ENCODE results near the gene PAOX. TPM values are rescaled to one million over a fixed set of nuclear protein-coding genes. Genes with fewer than 3 reads are reported as not detected.

Gene PAOX
- total and polyA plus RNA-seq, 2 of the 4 experiments (the other 2 are of a cell fraction): 3.8 to 4.5 TPM

- DNase-seq (no peak), ATAC-seq (ENCODE audit: low read depth) (no peak)
- in situ Hi-C loops (cut with MboI; ENCODE audit: low sequenced_read_pairs) (no loop called here), intact Hi-C loops (cut with micrococcal nuclease) (loop anchor here (10.0 kb wide), 1 partner anchor 51 kb away; no protein-coding TSS in a partner anchor), dilution Hi-C loops (cut with HindIII; ENCODE audit: low sequenced_read_pairs, unreplicated experiment) (no loop called here)
- peaks cover 6 to 22% of the 10 kb centered on the region in 2 experiments; a peak in 3 of 4 replicates for H3K79me1 ChIP-seq (ENCODE audit: low read depth in 1 of 2, low read length in 2 of 2)
- peaks cover 10% of the 10 kb centered on the region for H3K4me1 ChIP-seq (ENCODE audit: control insufficient read depth, insufficient read depth, low read length)
- POLR2A ChIA-PET (ENCODE audit: unreplicated experiment): no interaction called here
- TF ChIP-seq MXI1 (IDR thresholded peaks at IDR 0.05; ENCODE audit: borderline replicate concordance, low read depth, low read length) (no peak), SMC3 (IDR thresholded peaks at IDR 0.05; ENCODE audit: low read depth, low read length) (no peak), RCOR1 (IDR thresholded peaks at IDR 0.05; ENCODE audit: insufficient replicate concordance, low read length) (no peak), POLR2A (IDR thresholded peaks at IDR 0.05; ENCODE audit: low read depth, low read length) (no peak), RAD21 (IDR thresholded peaks at IDR 0.05; ENCODE audit: low read length) (no peak), FOS (IDR thresholded peaks at IDR 0.05; ENCODE audit: low read depth, low read length) (no peak), NFE2L2 (IDR thresholded peaks at IDR 0.05; ENCODE audit: low read depth, low read length) (no peak), BHLHE40 (IDR thresholded peaks at IDR 0.05; ENCODE audit: low read depth, low read length) (no peak)
- TF ChIP-seq, protein P1, sequence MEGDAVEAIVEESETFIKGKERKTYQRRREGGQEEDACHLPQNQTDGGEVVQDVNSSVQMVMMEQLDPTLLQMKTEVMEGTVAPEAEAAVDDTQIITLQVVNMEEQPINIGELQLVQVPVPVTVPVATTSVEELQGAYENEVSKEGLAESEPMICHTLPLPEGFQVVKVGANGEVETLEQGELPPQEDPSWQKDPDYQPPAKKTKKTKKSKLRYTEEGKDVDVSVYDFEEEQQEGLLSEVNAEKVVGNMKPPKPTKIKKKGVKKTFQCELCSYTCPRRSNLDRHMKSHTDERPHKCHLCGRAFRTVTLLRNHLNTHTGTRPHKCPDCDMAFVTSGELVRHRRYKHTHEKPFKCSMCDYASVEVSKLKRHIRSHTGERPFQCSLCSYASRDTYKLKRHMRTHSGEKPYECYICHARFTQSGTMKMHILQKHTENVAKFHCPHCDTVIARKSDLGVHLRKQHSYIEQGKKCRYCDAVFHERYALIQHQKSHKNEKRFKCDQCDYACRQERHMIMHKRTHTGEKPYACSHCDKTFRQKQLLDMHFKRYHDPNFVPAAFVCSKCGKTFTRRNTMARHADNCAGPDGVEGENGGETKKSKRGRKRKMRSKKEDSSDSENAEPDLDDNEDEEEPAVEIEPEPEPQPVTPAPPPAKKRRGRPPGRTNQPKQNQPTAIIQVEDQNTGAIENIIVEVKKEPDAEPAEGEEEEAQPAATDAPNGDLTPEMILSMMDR (conservative IDR thresholded peaks at IDR 0.05; ENCODE audit: low read depth, low read length): no peak
- H2BK20ac ChIP-seq (ENCODE audit: low read depth, low read length): no peak overlapping the region
- H3K36me3 ChIP-seq (ENCODE audit: control insufficient read depth, insufficient read depth, low read length): peaks cover 3% of the 10 kb centered on the region; the same call in 1 of the 2 replicates
- H4K5ac ChIP-seq (ENCODE audit: low read depth, low read length): no peak overlapping the region
- peaks cover 8% of the 10 kb centered on the region; the same call in 1 of the 2 replicates for H3K9me1 ChIP-seq (ENCODE audit: insufficient read depth, low read length)
- H3K56ac ChIP-seq (ENCODE audit: extremely low read depth, insufficient read depth, low read length): no peak overlapping the region
- no peaks in the 10 kb centered on the region for H4K20me1 ChIP-seq (ENCODE audit: insufficient read depth, low read length)
- H2BK120ac ChIP-seq (ENCODE audit: low read depth, low read length): no peak overlapping the region
- no peak overlapping the region for H3K27ac ChIP-seq (ENCODE audit: insufficient read depth, low read length)
- H3K27me3 ChIP-seq (ENCODE audit: control insufficient read depth, insufficient read depth, low read length): no peaks in the 10 kb centered on the region
- no peak overlapping the region for H2BK15ac ChIP-seq (ENCODE audit: low read depth, low read length)
- H2AK5ac ChIP-seq (ENCODE audit: low read depth, low read length): no peak overlapping the region
- H3K4ac ChIP-seq (ENCODE audit: low read depth, low read length): no peak overlapping the region
- no peak overlapping the region for H3K23ac ChIP-seq (ENCODE audit: low read depth, low read length)
- CTCF ChIA-PET: no interaction called here
- H3K9me3 ChIP-seq (ENCODE audit: control insufficient read depth, insufficient read depth, low read length): no peaks in the 10 kb centered on the region
- no peak overlapping the region for H3K14ac ChIP-seq (replicated peaks; ENCODE audit: low read depth, low read length)
- WGBS, 2 experiments (ENCODE audit: extremely low coverage in 2 of 2, insufficient read length in 1 of 2): 90% methylated on average over 2 of the region's 12 CpGs; no CpG with 5 or more reads in 1 of the 2 experiments
- H3K4me3 ChIP-seq (ENCODE audit: insufficient read depth, low read depth, low read length): no peak overlapping the region
- H2AFZ ChIP-seq (replicated peaks; ENCODE audit: low read length, poor library complexity): no peak overlapping the region
- H4K91ac ChIP-seq (ENCODE audit: insufficient read depth, low read depth, low read length): no peak overlapping the region
- H3K18ac ChIP-seq (ENCODE audit: low read depth, low read length): no peak overlapping the region
- H4K8ac ChIP-seq (ENCODE audit: low read depth in 2 of 2, low read length in 2 of 2): no peak overlapping the region
- no peak overlapping the region for H2AK9ac ChIP-seq (replicated peaks; ENCODE audit: low read depth, low read length, poor library complexity)
- no peak overlapping the region for H3K4me2 ChIP-seq (ENCODE audit: low read depth, low read length)
- no peak overlapping the region for H2BK5ac ChIP-seq (ENCODE audit: low read depth, low read length, poor library complexity, severe bottlenecking)
- H3K9ac ChIP-seq (ENCODE audit: low read depth, low read length): no peak overlapping the region
- BruUV-seq (replicated peaks): no TSS peak
Measured at GRCh38 chr10:133375357-133376115, 3.5 kb upstream of the PAOX start.
